Stimulated activated CD8-positive, alpha-beta memory T cell treated with anti-CD3 and anti-CD28 coated beads, Interleukin-7, amount 100 ng/mL, for 48 hours (primary cell): Measurements from ENCODE around the gene RB1.

Source experiments
- DNase-seq, 2 donors: peaks; one replicate each; pipeline ENCODE4 v3.0.0-alpha.2; 2020; ENCODE audit warnings: low read depth in 1 of 2; ENCODE audit errors: extremely low read depth in 1 of 2

Gene RB1

DNA sequence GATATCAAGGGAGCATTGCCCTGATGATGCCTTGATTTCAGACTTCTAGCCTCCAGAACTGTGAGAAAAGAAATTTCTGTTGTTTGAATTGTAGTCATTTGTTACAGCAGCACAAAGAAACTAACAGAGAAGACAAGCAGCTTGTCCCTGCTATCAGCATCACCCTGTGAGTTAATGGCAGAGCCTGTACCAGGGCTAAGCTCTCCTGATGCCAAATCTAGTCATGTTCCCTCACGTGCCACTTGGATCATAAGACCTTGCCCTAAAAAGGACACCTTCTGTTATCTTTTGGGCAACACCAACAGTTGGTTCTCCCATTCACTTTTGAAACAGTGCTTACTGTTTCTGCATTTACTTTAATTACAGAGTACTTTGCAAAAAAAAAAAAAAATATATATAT is 214.5 kb downstream of the RB1 start:
- no peak for DNase-seq

DNA sequence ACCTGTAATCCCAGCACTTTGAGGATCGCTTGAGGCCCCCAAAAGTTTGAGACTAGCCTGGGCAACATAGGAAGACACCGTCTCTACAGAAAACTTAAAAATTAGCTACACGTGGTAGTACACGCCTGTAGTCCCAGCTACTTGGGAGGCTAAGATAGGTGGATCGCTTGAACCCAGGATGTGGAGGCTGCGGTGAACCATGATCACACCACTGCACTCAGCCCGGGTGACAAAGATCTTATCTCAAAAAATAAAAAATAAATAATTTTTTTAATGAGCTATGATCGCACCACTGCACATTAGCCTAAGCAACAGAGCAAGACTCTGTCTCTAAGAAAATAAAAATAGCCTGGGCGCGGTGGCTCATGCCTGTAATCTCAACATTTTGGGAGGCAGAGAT is 222.7 kb downstream of the RB1 start:
- no peak for DNase-seq

GRCh38 chr13:48527955-48528354 is 224.4 kb downstream of the RB1 start:
- DNase-seq: no peak

GRCh38 chr13:48528720-48529119 is 225.2 kb downstream of the RB1 start:
- no peak for DNase-seq

DNA sequence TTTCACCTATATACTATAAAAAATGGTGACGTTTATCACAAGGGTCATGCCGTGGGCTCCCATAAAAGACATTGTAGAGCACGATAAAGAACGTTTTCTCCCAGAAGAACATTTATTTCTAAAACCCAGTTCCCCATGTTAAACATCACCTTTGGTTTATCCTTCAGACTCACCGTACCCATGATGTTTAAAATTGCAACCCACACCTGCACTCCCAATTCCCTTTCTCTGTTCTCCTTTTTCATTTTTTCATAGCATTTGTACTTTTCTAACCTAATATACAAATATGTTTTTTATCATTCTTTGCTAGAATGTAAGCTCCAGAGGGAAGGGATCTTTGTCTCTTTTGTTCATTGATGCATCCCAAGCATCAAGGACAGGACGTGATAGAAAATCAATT is 227.3 kb downstream of the RB1 start:
- DNase-seq: no peak
